GM18861 (cell line): ENCODE measurements around the gene PALM2AKAP2.

Experiments used
- ATAC-seq: cut with Tn5 transposase; IDR thresholded peaks from one replicate; pipeline ENCODE4 v1.9.1; 2021; ENCODE audit not compliant: unreplicated experiment

The PALM2AKAP2 gene

DNA sequence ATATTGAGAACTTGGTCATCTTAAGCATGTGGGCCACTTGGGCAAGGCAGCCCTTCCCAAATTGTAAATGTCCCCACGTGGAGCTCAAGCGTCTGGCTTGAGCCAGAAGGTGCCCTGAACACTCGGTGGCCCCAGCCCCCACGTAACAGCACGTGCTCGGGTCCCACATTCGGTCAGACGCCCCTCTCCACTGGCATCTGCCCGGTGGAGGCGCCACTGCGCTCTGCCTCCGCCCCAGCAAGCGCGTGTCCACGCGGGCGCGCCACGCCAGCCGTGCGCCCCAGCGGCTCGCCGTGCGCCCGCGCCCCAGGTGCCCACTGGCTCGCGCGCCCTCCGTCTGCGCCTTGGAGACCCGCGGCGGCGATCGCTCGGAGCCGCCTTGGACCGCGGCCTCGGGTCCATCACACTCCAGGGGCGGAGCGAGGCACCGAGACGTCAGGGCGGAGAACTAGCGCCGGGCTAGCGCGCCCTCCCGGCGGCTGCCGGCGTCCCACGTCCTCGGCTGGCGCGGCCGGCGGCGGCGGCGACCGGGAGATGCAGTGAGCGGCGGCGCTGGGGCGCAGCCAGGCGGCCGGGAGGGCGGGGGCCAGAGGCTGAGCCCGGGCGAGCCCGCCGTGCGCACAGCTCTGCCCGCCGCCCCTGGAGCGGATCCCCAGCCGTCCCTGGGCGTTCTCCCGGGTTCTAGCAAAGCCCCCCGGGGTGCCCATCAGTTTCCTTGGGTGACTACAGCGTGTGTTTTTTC, at the start of gene PALM2AKAP2:
TSS of gene PALM2AKAP2 (plus strand) at position 488 of the 742 bp plus-strand sequence. CDS start 291 bp downstream, outside the sequence.
- ATAC-seq: no peak

DNA sequence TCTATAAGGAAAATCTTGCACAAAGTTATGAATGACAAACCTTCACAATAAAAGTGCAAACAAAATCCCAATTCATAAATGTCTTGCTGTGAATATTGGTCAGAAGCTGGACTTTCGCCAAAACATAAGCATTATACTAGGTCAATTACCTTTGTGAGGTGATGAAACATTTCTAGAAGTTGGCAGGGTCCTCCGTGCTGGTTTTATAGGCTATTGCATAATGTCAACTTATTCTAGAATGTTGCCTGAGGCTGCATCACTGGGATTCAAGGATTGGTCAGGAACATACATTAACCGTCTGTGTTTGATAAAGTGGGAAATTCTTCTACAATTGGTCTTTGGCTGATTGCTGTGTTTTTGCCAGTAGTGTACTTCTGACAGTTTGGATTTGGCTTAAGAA, 49.8 kb upstream of the PALM2AKAP2 start:
- no peak for ATAC-seq

DNA sequence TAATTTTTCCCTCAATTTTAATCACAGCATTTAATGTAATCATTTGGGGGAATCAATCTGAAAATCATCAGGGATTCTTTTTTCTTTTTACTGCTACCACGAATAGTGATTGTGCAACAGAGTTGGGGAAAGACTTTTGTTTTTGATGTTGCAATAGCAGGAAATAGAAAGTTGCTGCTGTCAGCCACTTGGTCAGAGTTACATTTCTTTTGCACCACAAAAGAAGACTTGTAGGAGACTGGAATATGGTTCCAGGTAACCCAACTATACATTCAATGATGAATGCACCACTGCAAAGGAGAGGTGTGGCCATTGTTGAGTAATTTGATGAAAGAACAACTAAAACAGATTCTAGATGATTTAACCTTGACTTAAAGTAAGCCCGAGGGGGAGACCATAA, 46.3 kb upstream of the PALM2AKAP2 start:
- no peak for ATAC-seq

DNA sequence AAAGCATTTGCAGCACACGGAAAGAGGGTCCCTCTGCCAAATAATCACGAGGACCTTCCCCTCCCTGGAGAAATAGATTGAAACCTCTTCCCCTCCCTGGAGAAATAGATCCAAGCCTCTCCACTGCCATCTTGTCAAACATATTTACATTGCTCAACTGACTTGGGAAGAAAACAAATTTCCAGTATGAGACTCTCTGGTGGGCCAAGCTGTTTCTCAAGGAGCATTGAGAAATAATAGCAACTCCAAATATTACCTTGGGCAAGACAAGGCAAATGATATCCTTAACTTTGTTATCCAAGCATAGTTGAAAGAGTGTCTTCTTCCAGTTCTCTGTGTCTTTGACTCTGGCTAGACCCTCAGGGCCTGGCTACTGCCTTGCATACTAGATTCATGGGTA, 45.2 kb upstream of the PALM2AKAP2 start:
- no peak for ATAC-seq

DNA sequence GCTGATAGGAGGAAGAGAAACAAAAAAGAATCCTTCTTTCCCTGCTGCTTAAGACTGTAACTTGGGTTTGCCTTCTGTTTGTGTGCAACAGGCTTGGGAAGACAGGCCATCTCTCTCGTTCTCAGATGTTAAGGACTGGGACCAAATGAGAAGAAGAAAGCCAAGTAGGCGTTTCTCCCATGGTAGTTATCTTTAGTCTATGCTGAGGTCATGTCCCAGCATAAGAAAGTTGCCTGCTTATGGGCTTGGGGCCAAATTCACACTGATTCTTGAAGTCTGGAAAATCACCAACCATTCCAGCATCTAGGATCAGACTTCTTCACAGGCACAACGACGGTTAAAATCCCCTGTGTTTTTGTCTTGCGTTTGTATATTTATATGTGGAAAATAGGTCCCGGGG, 44.2 kb upstream of the PALM2AKAP2 start:
- no peak for ATAC-seq

DNA sequence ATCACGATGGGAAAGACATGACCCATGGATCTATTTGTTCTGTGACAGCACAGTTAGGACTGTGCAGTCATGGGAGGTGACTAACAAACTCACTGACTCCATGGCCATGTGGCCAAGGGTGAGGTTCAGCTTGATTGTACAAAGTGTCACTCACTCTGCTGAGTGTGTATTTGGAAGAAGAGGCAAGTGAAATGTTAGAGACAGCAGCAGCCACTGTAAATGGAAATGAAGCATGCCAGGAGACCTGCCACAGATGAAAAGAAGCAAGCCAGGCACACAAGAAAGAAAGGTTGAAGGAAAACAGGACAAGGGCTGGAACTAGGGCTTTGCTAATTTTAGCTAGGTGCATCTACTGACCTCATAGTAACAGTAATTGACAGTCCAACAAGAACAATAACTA, 42.7 kb upstream of the PALM2AKAP2 start:
- no peak for ATAC-seq

DNA sequence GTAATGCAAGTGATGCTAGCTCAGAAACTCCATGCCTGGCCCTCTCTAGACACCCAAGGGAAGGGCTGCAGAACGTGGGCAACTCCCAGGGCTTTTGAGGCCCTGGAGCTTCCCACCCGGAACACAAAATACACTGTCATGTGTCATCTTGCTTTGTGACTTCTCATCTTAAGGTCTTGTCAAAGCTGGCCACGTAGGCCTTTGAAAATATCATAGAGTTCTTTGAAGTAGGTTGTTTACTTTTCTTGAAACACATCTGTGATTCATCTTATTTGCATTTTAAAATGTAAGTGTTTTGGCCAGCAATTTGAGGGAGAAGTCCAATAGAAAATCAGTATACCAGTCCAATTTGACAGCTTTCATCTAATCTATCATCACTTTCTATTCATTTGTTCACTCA, 40.2 kb upstream of the PALM2AKAP2 start:
- no peak for ATAC-seq

DNA sequence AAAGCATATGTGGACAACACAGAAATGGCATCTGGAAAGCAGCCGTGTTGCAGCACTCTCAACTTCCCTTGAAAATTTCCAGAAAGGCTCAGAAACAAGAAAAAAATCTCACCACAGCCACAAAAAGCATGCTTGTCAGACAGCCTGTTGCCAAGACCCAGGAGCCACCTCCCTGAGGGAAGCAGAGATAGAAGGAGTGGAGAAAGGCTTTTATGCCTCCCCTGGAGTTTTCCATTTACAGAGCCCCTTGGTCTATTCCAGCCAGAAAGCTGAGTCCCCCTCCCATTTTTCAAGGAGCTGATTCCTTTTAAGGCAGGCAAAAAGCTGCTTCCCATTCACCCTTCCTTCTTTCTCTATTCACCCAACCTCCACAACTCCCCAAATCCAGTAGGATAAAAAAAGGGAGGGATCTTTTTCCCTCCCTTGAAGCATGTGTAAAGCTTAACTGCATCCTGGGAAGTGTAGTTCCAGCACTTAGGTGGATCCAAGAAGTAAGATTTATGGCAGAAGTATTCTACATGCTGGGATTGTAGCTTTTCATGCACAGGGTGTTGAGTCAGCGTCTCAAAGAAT, 37.1 kb upstream of the PALM2AKAP2 start:
- ATAC-seq: no peak

DNA sequence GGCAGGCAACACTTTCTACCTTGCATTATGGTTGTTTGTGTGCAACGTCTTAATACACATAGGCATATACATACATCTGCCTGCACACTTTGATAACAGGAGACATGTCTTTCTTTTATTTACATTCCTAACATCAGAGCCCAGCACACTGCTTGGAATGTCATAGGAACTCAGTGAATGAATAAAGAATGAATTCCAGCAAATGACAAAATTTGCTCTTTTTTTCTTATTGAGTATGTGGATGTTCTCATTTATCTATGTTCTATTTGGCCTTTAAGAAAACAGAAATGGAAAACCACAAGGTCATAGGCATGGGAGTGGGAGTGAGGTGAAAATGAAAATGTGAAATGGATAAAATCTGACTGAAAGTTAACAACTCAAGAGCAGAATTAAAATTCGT, 36.3 kb upstream of the PALM2AKAP2 start:
- ATAC-seq: no peak

DNA sequence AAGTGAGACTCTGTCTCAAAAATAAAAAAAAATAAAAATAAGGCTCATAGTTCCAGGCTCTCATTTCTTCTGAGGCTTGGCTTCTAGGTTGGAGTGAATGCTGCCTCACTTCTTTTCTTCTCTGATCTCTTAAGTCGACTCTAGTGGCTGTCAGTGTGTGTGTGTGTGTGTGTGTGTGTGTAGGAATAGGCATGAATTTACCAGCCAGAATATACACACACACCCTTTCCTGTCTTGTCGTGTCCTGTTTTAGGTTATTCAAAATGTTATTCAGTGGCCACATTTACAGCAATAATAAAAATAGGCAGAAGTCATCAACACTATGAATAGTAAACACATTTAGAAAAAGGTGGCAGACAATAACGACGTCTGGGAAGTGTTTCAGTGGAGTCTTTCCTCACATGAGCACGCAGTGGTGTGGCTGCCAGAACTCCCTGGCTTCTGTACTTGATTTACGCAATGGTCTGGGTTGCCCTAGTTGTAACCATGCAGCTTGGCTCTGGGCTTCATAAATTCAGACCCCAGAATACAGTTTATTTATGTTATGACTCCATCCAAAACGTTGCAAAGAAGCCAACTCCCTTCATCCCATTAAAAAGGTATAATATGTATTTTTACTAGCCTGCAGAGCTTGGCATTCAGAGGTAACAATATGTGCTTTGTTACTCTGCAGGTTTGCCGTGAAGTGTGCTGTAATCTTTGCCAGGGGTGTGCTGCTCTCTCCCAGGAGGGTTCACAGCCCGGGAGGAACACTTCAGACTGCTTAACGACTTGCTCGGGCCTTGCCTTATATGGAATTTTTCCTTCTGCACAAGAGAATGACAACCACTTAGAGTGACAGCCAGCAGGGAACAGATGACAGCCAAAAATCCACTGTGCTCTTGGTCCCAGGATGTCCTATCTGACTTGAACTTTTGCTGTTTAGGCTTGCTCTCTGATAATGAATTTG, 34.4 kb upstream of the PALM2AKAP2 start:
- ATAC-seq: no peak

DNA sequence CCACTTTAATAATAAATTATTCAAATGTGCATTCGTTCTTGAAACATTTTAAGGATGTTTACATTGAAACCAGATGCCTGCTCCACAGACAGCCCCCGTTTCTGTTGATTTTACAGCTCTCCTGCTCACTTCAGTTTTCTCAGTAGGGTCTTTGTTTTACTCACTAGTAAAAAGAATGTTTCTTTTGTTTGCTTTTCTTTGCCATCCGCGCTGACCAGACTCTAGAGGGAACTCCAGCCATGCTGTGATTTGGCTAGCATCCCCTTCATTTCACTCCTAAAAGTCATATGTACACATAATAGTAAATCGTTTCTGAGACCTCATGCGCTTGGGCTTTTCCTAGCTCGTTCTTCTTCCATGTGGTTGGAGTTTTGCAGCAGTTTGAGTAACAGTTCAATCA, 28.7 kb upstream of the PALM2AKAP2 start:
- no peak for ATAC-seq

DNA sequence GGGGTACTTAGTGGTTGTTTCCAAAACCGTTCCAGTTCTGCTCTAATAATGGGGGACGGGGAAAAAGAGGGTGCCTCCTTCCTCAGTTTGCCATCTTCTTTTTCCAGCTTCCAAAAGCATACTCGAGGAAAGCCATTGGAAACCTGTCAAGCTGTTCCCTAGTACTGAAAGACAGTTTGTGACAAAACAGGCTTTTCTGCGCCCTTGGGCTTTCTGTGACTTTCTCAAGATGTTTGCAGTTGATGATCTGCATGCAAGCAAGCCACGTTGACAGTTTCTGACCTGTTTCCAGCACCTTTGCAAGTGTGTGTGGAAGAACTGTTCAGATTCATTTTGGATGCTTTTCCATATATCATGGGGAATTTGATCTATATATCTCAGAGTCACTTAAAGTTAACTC, 26.7 kb upstream of the PALM2AKAP2 start:
- no peak for ATAC-seq

DNA sequence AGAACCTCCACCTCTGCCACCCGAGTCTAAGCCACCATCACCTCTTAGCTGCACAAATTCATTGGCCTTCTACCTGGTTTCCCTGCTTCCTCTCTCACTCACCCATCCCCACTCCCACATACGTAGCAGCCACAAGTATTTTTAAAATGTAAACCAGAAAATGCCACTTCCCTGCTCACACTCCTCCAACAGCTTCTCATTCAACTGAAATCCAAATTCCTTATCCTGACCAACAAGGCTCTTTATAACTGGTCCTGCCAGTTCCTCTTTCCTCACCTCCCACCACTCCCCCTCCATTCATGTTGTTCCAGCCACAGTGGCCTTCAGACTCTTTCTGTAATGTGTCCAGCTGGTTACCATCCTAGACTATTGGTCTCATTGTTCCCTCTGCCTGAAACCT, 25.0 kb upstream of the PALM2AKAP2 start:
- no peak for ATAC-seq

DNA sequence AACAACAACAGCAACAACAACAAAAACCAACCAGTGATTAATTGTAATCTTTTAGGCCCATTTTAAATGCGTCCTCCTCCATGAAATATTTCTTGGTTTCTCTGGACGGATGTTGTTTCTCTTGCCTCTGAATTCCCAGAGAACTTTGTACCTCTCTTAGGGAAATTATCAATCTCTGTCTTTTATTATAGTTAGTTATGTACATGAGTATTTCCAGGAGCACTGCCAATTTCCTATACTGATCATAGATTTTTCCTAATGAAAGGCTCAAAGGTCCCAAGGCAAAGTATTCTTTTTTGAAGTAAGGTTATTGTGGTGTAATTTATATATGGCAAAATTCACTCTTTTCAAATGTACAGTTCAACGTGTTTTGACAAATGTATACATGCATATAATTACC, 20.4 kb upstream of the PALM2AKAP2 start:
- ATAC-seq: no peak

DNA sequence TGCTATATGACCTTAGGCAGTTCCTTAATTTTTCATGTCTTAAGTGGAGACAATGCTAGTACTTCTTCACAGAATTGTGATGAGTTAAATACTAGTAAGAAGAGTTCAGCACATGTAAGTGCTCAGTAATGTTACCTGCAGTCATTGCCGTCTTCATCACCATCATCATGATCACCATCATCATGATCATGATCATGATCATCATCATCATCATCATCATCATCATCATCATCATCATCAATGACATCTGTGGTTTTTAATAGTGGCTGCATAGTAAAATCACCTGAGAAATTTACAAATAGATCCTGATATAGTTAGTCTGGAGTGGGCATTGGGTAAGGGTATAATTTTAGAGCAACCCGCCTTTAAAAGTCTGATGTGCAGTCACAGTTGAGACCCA, 14.7 kb upstream of the PALM2AKAP2 start:
- ATAC-seq: no peak

DNA sequence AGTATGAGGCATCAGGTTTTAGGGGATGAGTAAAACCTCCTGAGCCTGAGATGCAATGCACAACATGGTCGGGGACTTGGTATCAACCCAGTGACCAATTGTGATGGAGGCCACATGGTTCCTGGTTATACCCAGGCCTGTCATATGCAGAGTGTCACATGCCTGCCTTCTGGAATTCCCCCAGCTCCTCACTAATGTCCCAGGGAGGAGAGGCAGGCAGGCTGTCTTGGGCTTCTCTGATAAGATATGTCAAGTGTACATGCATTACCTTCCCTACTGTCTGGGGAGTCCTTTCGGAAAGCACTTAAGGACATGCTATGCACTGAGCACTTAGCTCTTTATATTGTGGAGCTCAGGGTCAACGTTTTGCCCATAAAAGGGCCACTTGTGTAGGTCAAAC, 14.2 kb upstream of the PALM2AKAP2 start:
- ATAC-seq: no peak

DNA sequence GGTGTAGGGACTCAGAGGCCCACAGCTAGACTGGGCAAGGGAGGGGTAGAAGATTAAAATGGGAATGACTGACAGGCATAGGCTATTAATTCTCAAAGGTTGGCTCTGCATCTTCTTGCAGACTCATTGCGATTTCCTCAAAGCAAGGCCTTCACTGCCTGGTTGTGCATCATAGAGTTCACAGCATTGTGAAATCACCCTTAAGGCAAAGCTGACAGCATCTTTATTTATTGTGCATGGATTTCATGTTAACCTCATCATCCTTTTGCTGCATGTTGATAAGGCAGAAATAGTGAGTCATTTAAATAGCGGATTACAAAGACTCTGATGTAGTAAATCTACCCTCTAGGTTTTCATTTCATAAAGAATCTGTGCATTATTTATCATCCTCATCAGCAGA, 13.6 kb upstream of the PALM2AKAP2 start:
- ATAC-seq: no peak

DNA sequence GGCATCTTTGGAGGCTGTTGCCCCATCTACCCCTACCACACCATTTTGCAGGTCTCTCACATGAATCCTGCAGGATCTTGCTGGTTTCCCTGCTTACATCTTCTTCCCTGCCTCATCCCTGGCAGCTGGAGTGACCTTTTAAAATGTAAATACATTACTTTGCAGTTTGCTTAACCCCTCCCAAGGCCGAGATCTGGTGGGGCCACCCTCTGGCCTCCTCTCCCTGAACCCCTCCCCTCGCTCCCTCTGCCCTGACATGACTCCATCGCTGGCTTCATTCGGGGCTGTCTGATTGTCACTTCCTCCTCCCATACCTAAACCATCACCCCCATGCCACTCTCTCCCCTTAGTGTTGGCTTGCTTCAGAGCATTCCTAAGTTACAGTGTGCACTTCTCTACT, 12.6 kb upstream of the PALM2AKAP2 start:
- ATAC-seq: no peak

DNA sequence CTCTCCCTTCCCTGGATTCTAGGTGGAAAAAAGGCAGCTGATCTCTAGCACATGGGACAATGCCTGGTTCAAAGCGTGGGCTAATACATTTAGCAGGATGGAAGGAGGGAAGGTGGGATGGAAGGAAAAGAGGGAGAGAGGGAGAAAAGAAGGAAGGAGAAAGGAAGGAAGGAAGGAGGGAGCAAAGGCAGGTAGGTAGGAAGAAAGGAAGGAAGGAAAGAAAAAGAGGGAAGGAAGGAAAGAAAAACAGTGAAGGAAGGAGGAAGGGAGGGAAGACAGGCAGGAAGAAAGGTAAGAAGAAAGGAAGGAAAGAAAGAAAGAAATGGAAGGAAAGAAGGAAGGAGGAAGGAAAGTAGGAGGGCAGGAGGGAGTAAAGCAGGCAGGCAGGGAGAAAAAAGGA, 12.2 kb upstream of the PALM2AKAP2 start:
- no peak for ATAC-seq

DNA sequence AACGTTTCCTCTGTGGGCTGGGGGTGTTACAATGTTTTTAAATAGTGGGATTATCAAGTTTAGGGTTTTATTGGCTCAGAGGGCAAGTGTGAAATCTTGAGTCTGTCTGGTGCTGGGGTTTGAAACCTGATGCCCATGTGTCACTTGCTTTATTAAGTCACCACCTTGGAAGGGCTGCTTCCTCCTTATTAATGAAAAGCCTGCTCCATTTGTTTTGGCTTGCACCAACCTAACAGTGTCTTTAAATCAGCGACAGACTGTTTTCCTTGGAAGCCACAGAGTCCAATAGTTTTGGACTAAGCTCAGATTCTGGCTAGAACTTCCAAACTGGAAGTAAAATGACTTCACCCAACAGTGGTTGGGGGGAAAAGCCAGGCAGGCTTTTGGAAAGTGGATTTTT, 10.7 kb upstream of the PALM2AKAP2 start:
- ATAC-seq: no peak

DNA sequence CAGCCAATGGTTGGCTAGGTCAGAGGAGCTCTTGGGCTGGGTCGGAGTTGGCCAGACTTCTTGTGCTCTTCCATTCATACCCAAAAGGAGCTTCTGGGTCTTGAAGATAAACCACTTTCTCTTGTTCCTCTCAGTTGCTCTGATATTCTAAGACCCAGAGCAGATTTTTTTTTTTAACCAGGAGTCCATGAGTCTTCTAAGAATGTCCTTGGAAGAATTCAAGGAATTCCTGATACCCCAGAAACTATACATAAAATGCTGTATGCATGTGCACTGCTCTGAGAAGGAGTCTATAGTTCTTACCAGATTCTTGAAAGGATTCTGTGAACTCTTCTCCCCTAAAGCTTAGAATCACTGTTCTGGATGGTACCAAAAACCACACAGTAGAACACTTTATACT, 9.9 kb upstream of the PALM2AKAP2 start:
- no peak for ATAC-seq

DNA sequence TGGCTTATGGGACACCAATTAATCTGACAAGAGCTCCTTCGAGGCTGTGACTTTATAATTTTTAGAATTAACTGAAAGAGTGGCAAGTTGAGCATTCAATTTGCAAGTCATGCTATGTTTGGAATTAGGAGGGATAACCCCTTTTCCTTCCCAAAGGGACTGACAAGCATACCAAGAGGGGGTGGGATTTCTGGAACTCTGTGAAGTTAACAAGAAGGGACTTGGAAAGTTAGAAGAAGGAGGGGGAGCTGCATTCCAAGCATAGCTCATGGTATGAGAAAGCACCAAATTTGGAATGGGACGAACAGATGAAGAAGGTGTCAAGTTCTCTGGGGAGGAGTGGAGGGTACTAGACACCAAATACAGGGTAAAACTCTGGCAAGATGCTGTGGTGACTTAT, 8.9 kb upstream of the PALM2AKAP2 start:
- ATAC-seq: no peak
